Measurements from ENCODE around the gene NEK5. TPM values are rescaled to one million over a fixed set of nuclear protein-coding genes. Genes with fewer than 3 reads are reported as not detected.
"Not testable (repeated sequence)": the region's sequence is repeated elsewhere in the genome, so short reads cannot be mapped to it uniquely, and the experiment has no call there.

The NEK5 gene
- total RNA-seq, 1 donor from 2014 or later: 0.13 TPM

- no peak for DNase-seq (ENCODE audit: low read depth in 2 of 2)
These were observed 8.6 kb upstream of the NEK5 start for GRCh38 chr13:52137489-52137888.

DNA sequence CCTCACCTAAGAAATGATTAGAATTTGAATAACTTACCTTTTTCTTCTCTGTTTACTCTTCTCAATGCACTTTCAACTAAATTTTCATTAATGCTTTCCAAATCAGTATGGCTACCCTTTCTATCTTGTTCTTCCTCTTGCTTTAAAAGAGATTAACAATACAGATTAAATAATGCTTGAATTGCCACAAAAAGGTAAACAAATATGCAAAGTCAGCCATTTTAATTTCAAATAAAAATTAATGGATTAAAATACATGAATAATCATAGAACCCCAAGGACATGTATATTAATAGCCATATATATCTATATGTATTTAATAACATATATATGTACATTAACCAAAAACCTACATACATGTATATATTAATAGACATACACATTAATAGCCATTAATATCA is 7.9 kb upstream of the NEK5 start:
- DNase-seq (ENCODE audit: low read depth in 2 of 2): no peak

GRCh38 chr13:52130641-52131040 is 1.8 kb upstream of the NEK5 start:
- DNase-seq (ENCODE audit: low read depth in 2 of 2): no peak

DNA sequence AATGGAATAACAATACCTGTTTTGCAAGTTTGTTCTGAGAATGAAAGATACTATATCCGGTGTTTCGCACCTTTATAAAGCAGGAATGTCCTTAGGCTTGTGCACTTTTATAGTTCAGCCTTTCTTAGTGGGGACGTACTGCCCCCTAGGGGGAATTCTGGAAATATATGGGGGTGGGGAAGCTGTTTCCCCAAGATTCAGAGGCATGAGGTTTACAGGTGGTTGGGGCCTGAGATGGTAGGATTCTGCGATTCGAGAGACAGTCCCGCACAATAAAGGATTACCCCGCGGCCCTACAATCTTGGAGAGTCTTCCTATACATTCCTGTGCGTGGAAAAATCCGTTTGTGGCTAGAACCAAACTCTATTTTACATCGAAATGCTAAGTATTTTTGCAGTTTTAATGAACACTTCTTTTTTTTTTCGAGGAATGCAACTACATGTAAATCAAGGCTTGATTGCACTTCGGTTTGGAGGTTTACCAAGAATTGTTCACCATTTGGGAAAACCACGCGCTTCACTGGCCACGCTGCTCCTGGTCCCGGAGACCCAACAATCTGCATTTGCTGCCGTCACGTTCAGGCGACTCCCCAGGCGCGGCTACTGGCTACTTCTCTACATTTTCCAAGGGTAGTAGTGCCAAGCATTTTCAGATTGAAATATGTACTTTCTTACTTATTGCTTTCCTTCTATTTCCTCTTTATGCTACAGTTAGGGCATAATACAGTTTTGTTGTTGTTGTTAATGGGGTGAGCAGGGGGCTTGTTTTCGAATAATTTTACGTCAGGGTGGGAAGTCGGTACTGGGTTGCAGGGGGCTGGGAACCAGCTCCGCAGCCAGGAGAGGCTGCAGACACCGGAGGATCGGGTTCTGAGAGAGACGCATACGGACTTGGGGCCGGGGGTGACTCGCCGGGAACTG is 830 bp downstream of the NEK5 start:
- DNase-seq (ENCODE audit: low read depth in 2 of 2): peak; percentile 37 to 69

GRCh38 chr13:52127378-52127777 is 1.5 kb downstream of the NEK5 start:
- no peak for DNase-seq (ENCODE audit: low read depth in 2 of 2)

DNA sequence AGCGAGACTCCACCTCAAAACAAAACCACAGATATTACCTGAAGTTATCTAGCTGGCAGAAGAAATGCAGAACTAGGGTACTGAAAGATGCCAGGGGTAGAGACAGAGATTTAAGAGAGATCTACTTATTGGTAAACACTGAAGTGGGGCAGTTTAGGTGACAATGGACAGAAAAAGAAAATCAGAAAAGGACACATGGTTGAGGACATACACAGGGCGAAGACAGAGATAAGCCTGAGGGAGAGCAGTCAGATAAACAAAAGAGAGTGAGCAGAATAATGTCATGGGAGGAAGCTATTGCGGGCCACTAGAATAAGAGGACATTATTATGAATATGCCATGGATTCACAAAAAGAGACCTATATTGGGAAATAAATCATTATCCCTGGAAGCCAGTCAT is 3.3 kb downstream of the NEK5 start:
- no peak for DNase-seq (ENCODE audit: low read depth in 2 of 2)

- DNase-seq (ENCODE audit: low read depth in 2 of 2): no peak
These were observed 10.3 kb downstream of the NEK5 start for GRCh38 chr13:52118595-52118994.

DNA sequence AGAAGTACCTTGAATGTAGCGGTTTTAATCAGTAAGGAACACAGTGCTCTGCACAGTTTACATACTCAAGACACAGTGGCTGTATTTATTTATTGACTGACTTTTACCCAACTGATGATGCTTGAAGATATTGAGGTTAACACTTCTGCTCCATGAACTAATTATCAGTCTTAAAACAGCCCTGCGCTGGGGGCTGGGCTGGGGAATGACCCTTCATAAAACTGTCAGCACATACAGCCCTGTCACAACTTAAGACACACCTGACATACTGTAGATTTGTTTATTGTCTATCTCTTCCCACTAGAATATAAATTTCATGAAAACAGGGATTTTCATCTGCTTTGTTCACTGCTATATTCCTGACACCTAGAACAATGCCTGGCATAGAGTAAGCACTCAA is 10.8 kb downstream of the NEK5 start:
- no peak for DNase-seq (ENCODE audit: low read depth in 2 of 2)

DNA sequence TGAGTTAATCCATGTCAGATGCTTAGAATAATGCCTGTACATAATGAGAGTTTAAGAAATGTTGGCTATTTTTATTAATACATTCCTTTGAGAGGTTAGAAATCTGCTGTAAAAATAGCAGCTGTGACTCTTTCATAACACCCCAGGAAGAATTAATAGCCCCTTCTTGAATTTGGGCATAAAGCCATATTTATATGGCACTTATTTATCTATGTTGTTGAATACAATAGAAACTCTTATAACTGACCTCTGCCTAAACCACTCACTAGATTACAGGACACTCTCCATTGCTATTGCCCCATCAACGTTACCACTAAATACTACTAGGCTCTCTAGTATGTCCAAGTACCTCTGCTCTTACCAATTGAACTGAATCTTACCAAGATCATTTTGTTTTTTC is 16.3 kb downstream of the NEK5 start:
- no peak for DNase-seq (ENCODE audit: low read depth in 2 of 2)

DNA sequence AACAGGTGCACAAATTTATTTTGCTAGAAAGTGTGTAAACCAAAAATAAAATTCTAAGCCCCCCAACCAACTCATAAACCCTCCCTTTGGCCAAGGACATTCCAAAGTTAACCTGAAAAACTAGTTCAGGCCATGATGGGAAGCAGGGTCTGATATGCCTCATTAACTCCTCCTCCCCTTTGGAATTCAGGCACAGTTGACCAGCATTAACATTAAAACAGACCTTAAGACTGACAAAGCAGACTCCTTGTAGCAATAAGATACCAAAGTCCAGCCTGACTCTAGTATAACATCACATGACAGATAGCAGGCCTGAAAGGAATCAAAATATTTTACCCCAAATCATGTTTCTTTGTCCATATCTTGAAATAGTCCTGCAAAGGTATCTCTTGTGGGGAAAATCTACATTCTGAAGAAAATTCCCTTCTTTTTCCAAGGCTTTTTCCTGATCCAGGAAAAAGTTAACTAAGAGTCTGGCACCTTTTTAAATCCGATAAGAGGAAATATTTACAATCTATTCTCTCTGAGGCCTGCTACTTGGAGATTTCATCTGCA is 19.7 kb downstream of the NEK5 start:
- no peak for DNase-seq (ENCODE audit: low read depth in 2 of 2)

DNA sequence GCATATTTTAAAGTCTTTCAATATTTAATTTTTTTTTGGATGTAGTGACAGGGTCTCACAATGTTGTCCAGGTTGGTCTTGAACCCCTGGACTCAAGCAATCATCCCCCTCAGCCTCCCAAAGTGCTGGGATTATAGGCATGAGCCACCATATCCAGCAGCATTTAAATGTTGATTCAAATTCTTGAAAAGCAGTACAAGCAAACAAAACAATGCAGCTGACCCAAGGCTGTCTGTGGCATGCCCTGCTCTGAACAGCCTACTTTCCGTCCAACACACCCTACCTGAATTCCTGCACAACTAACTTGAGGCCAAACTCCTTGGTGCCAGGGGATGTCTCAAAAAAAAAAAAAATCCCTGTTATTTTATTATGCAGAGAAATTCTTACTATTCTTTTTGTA is 23.0 kb downstream of the NEK5 start:
- no peak for DNase-seq (ENCODE audit: low read depth in 2 of 2)

DNA sequence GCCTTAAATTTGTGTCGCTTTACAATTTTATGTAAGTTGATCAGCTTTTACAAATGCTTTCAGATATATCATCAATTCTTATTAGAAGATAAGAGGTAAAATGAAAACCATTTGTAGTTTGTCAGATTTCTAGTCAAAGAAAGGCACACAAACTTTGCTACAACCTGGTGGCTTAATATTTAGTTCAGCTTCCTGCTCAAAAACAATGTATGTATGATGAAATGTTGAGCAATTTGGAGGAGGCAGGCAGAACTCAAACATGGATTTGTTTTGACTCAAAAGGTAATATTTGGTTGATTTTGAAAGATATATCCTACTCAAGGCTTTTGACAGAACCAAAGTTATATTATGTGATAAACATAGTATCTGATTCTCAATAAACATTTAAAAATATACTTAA is 24.2 kb downstream of the NEK5 start:
- DNase-seq (ENCODE audit: low read depth in 2 of 2): no peak

DNA sequence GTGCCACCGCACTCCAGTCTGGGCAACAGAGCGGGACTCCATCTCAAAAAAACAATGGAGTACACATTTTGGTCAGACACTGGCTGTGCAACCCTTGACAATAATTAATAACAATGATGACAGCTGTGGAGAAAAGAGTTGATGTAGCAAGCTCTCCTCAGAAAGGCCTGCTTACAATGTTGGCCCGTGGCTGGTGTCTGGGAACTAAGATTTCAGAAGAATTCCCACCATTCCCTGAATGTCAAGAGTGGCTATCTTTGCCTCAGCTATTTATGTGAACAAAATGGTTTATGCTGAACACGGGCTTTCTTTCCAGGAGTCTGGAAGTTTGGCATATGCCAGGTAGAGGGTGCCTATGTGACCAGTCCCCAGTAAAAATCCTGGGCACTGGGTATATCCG is 25.5 kb downstream of the NEK5 start:
- DNase-seq (ENCODE audit: low read depth in 2 of 2): no peak

GRCh38 chr13:52102423-52102822 is 26.4 kb downstream of the NEK5 start:
- not testable (repeated sequence) for DNase-seq (ENCODE audit: low read depth in 2 of 2)

DNA sequence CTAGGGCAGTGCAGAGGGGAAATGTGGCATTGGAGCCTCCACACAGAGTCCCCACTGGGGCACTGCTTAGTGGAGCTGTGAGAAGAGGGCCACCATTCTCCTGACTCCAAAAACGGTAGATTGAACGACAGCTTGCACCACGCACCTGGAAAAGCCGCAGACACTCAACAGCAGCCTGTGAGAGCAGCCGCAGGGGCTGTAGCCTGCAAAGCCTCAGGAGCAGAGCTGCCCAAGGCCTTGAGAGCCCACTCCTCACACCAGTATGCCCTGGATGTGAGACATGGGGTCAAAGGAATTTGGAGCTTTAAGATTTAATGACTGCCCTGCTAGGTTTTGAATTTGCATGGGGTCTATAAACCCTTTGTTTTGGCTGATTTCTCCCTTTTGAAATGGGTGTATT is 31.7 kb downstream of the NEK5 start:
- DNase-seq (ENCODE audit: low read depth in 2 of 2): no peak

GRCh38 chr13:52096748-52097147 is 32.1 kb downstream of the NEK5 start:
- no peak for DNase-seq (ENCODE audit: low read depth in 2 of 2)

GRCh38 chr13:52096062-52096461 is 32.8 kb downstream of the NEK5 start:
- DNase-seq (ENCODE audit: low read depth in 2 of 2): no peak

DNA sequence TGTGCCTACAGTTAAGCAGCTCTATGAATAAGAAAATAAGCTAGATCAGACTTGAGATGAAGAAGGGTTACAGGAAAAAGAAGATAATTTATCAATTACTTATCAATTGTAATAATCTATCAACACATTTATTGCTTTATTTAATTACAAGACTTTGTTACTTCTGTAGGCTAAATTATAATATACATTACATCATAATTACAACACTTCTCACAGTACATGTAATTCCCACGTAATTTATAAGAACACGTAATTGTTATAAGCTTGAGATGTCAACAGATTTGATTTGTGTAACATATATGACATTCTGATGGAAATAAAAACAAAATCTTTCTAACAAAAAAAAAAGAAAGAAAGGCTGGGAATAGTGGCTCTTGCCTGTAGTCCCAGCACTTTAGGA is 36.8 kb downstream of the NEK5 start:
- no peak for DNase-seq (ENCODE audit: low read depth in 2 of 2)

- DNase-seq (ENCODE audit: low read depth in 2 of 2): no peak
These were observed 37.4 kb downstream of the NEK5 start for GRCh38 chr13:52091473-52091872.

DNA sequence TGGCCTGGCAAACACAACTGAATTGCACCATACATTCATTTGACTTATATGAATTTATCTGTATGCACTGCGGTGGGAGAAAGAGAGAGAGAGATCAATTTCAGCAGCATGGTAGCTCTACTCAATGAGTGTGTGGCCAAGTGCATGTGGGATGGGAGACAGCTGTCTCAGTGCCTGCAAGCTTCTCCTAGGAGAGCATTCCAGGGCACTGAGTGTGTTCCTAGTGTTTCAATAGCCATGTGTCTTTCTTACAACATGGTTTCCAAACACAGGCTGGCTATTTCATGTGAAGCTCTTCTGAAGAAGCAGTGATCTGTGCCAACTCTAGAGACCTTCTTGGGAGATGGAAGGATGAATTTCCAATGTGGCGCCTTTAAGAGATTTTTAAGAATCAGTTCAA is 43.5 kb downstream of the NEK5 start:
- DNase-seq (ENCODE audit: low read depth in 2 of 2): no peak

- DNase-seq (ENCODE audit: low read depth in 2 of 2): not testable (repeated sequence)
These were observed 43.9 kb downstream of the NEK5 start for GRCh38 chr13:52084981-52085380.

DNA sequence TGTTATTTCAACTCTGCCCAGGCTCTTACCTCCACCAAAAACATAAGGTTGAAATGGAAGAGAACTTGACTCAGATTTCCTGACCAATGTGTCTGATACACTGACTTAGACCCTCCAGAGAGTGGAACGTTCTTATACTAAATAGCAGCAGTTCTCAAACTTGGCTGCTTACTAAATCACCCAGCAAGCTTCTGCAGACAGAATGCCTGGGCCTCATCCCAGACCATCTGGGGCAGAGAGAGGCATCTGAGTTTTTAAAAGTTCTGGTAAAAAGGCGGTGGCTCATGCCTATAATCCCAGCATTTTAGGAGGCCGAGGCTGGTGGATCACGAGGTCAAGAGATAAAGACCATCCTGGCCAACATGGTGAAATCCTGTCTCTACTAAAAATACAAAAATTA is 46.3 kb downstream of the NEK5 start:
- DNase-seq (ENCODE audit: low read depth in 2 of 2): no peak

DNA sequence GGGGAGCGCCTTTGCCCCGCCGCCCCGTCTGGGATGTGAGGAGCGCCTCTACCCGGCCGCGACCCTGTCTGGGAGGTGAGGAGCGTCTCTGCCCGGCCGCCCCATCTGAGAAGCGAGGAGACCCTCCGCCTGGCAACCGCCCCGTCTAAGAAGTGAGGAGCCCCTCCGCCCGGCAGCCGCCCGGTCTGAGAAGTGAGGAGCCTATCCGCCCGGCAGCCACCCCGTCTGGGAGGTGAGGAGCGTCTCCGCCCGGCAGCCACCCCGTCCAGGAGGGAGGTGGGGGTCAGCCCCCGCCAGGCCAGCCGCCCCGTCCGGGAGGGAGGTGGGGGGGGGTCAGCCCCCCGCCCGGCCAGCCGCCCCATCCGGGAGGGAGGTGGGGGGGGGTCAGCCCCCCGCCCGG is 49.0 kb downstream of the NEK5 start:
- DNase-seq (ENCODE audit: low read depth in 2 of 2): not testable (repeated sequence)

All from dermis microvascular lymphatic vessel endothelial cell (primary cell).